ACC112 (cell line): ENCODE measurements around the gene TGM2.
"Not testable (repeated sequence)": the region's sequence is repeated elsewhere in the genome, so short reads cannot be mapped to it uniquely, and the experiment has no call there.

Source experiments
- H2AFZ ChIP-seq: fragments of 200-600 bp; sonication (generic); one replicate; pipeline ENCODE4 v1.6.0; 2017; ENCODE audit warnings: antibody characterized with exemption, low read length; ENCODE audit not compliant: unreplicated experiment
- H3K27ac ChIP-seq: fragments of 200-600 bp; sonication (generic); 2 replicates; pipeline ENCODE4 v1.5.1; 2014; ENCODE audit warnings: low read depth, mild to moderate bottlenecking, antibody characterized with exemption, low read length, moderate library complexity
- H3K27me3 ChIP-seq: fragments of 200-600 bp; sonication (generic); 2 replicates; pipeline ENCODE4 v1.6.1; 2014; ENCODE audit warnings: mild to moderate bottlenecking, antibody characterized with exemption, low read length, moderate library complexity, mixed read lengths; ENCODE audit not compliant: insufficient read depth
- H3K36me3 ChIP-seq: fragments of 200-600 bp; sonication (generic); 2 replicates; pipeline ENCODE4 v1.6.1; 2016; ENCODE audit warnings: mild to moderate bottlenecking, antibody characterized with exemption, low read length, moderate library complexity, mixed read lengths; ENCODE audit not compliant: insufficient read depth
- H3K4me1 ChIP-seq: fragments of 200-600 bp; sonication (generic); one replicate; pipeline ENCODE4 v1.6.1; 2016; ENCODE audit warnings: low read length, mixed read lengths; ENCODE audit not compliant: insufficient read depth, unreplicated experiment, control insufficient read depth
- H3K4me3 ChIP-seq: fragments of 200-600 bp; sonication (generic); 2 replicates; pipeline ENCODE4 v1.5.1; 2014; ENCODE audit warnings: mild to moderate bottlenecking, low read depth, low read length
- H3K79me2 ChIP-seq: fragments of 200-600 bp; sonication (generic); one replicate; pipeline ENCODE4 v1.6.0; 2016; ENCODE audit warnings: low read length; ENCODE audit not compliant: control insufficient read depth, unreplicated experiment, insufficient read depth

TGM2 gene

GRCh38 chr20:38112261-38112929 is 52.7 kb downstream of the TGM2 start:
- Histone ChIP-seq H2AFZ (no peak overlapping the region), H3K27me3 (no peaks in the 10 kb centered on the region), H3K4me1 (peaks cover 36% of the 10 kb centered on the region), H3K79me2 (no peaks in the 10 kb centered on the region), H3K4me3 (no peak overlapping the region), H3K27ac (no peak overlapping the region), H3K36me3 (no peaks in the 10 kb centered on the region)

GRCh38 chr20:38111366-38112232 is 53.5 kb downstream of the TGM2 start:
- Histone ChIP-seq H2AFZ (no peak overlapping the region), H3K79me2 (no peaks in the 10 kb centered on the region), H3K27ac (no peak overlapping the region), H3K36me3 (no peaks in the 10 kb centered on the region), H3K4me1 (peaks cover 33% of the 10 kb centered on the region), H3K4me3 (no peak overlapping the region), H3K27me3 (no peaks in the 10 kb centered on the region)

GRCh38 chr20:38110525-38111178 is 54.4 kb downstream of the TGM2 start:
- H3K4me1 ChIP-seq = peaks cover 33% of the 10 kb centered on the region
- H3K36me3 ChIP-seq = no peaks in the 10 kb centered on the region
- no peak overlapping the region for H2AFZ ChIP-seq
- no peaks in the 10 kb centered on the region for H3K27me3 ChIP-seq
- H3K4me3 ChIP-seq = no peak overlapping the region
- H3K79me2 ChIP-seq = no peaks in the 10 kb centered on the region
- H3K27ac ChIP-seq = peak overlapping the region; percentile 65

GRCh38 chr20:38109591-38110524 is 55.2 kb downstream of the TGM2 start:
- no peak overlapping the region for H3K4me3 ChIP-seq
- H3K4me1 ChIP-seq = peaks cover 33% of the 10 kb centered on the region
- H3K79me2 ChIP-seq = no peaks in the 10 kb centered on the region
- no peak overlapping the region for H2AFZ ChIP-seq
- H3K36me3 ChIP-seq = no peaks in the 10 kb centered on the region
- peak overlapping the region; percentile 65 for H3K27ac ChIP-seq
- no peaks in the 10 kb centered on the region for H3K27me3 ChIP-seq

- Histone ChIP-seq H2AFZ (no peak overlapping the region), H3K27me3 (no peaks in the 10 kb centered on the region), H3K27ac (peak overlapping the region; percentile 65), H3K36me3 (no peaks in the 10 kb centered on the region), H3K79me2 (no peaks in the 10 kb centered on the region), H3K4me3 (no peak overlapping the region), H3K4me1 (peaks cover 31% of the 10 kb centered on the region)
Measured at GRCh38 chr20:38108986-38109541, 56.0 kb downstream of the TGM2 start.

- H3K4me3 ChIP-seq = no peak overlapping the region
- no peaks in the 10 kb centered on the region for H3K79me2 ChIP-seq
- H2AFZ ChIP-seq = no peak overlapping the region
- H3K27ac ChIP-seq = peak overlapping the region; percentile 65; the same call in 1 of the 2 replicates
- no peaks in the 10 kb centered on the region for H3K36me3 ChIP-seq
- H3K27me3 ChIP-seq = no peaks in the 10 kb centered on the region
- peaks cover 27% of the 10 kb centered on the region for H3K4me1 ChIP-seq
Measured at GRCh38 chr20:38108438-38108985, 56.6 kb downstream of the TGM2 start.

GRCh38 chr20:38107916-38108315 is 57.2 kb downstream of the TGM2 start:
- H3K4me1 ChIP-seq = peaks cover 25% of the 10 kb centered on the region
- not testable (repeated sequence) for H3K27ac ChIP-seq, H3K36me3 ChIP-seq, H3K4me3 ChIP-seq, H3K79me2 ChIP-seq, H3K27me3 ChIP-seq, H2AFZ ChIP-seq

GRCh38 chr20:38107386-38107785 is 57.7 kb downstream of the TGM2 start:
- H3K27ac ChIP-seq, H3K4me3 ChIP-seq, H3K36me3 ChIP-seq, H3K79me2 ChIP-seq, H3K27me3 ChIP-seq, H2AFZ ChIP-seq: not testable (repeated sequence)
- peaks cover 25% of the 10 kb centered on the region for H3K4me1 ChIP-seq

- no peaks in the 10 kb centered on the region for H3K27me3 ChIP-seq
- no peak overlapping the region for H3K27ac ChIP-seq
- H3K4me3 ChIP-seq = no peak overlapping the region
- peaks cover 25% of the 10 kb centered on the region for H3K4me1 ChIP-seq
- H2AFZ ChIP-seq = no peak overlapping the region
- no peaks in the 10 kb centered on the region for H3K36me3 ChIP-seq
- H3K79me2 ChIP-seq = no peaks in the 10 kb centered on the region
Measured at GRCh38 chr20:38106461-38106860, 58.6 kb downstream of the TGM2 start.
